Uterus (tissue), 2 donors: ENCODE data around the gene PLCL1.

Experiments used
- POLR2A ChIP-seq, 2 donors: fragments of 450-650 bp; IDR thresholded peaks; one replicate each; pipeline ENCODE4 v1.6.1; 2016; ENCODE audit warnings: antibody characterized with exemption in 2 of 2, mild to moderate bottlenecking in 1 of 2, moderate library complexity in 1 of 2
- TF ChIP-seq, protein P1 (sequence below), 4 experiments: fragments of 200-600 bp in 2 of 4; fragments of 450-650 bp in 2 of 4; sonication (generic) in 2 of 4; IDR thresholded peaks; one replicate each; pipeline ENCODE4 v1.5.1; 2016 to 2019; ENCODE audit warnings: antibody characterized with exemption in 4 of 4, mild to moderate bottlenecking in 2 of 4, moderate library complexity in 1 of 4

DNA sequence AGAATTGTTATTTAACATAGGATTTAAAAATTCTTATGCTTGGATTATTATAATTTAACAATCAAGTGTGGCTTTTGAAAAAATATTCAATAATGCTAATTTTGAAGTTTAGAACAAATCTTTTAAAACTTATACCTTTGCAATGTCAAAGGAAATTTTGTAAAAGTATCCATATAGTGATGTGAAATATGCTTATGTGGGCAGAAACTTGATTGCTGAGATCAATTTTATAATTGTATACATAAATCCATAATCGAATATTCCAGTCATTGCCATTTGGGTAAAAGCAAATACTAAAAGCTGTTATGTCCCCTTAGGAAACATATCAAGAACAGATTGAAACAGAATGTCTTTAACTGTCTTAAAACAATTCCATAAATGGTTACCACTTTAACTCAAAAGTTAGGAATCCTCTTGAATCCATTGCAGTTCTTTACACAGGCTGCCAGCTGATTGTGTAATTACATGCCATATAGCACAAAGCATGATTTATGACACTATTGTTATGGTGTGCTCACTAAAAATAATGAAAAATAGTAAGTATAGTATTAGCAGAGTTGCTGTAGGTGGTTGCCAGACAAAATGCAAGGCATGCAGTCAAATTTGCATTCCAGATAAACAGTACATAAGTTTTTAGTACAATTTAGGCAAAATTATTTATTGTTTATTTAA, 24.2 kb downstream of the PLCL1 start:
- TF ChIP-seq, protein P1, sequence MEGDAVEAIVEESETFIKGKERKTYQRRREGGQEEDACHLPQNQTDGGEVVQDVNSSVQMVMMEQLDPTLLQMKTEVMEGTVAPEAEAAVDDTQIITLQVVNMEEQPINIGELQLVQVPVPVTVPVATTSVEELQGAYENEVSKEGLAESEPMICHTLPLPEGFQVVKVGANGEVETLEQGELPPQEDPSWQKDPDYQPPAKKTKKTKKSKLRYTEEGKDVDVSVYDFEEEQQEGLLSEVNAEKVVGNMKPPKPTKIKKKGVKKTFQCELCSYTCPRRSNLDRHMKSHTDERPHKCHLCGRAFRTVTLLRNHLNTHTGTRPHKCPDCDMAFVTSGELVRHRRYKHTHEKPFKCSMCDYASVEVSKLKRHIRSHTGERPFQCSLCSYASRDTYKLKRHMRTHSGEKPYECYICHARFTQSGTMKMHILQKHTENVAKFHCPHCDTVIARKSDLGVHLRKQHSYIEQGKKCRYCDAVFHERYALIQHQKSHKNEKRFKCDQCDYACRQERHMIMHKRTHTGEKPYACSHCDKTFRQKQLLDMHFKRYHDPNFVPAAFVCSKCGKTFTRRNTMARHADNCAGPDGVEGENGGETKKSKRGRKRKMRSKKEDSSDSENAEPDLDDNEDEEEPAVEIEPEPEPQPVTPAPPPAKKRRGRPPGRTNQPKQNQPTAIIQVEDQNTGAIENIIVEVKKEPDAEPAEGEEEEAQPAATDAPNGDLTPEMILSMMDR (IDR thresholded peaks at IDR 0.05) = no peak
- no peak for TF ChIP-seq POLR2A (IDR thresholded peaks at IDR 0.05)
